Fibroblast of mammary gland (primary cell): Measurements from ENCODE around the gene NDUFB5.

Source experiments
- DNase-seq: peaks from one replicate; pipeline ENCODE4 v3.0.0-alpha.2; 2010; ENCODE audit warnings: low read depth
- H3K4me3 ChIP-seq: 2 replicates; pipeline ENCODE4 v1.5.1; 2011; ENCODE audit warnings: low read depth, mild to moderate bottlenecking, low read length, moderate library complexity; ENCODE audit not compliant: control insufficient read depth
- CTCF ChIP-seq: conservative IDR thresholded peaks from 2 replicates; pipeline ENCODE4 v1.5.1; 2011; ENCODE audit warnings: low read depth, low read length, inconsistent platforms; ENCODE audit not compliant: control insufficient read depth, insufficient read depth

The NDUFB5 gene

GRCh38 chr3:179580992-179581391, 23.6 kb upstream of the NDUFB5 start:
- DNase-seq, result no peak
- no peak for TF ChIP-seq CTCF
- no peak overlapping the region for H3K4me3 ChIP-seq

- no peak for TF ChIP-seq CTCF
- no peak overlapping the region for H3K4me3 ChIP-seq
- peak; percentile 26 for DNase-seq
Observed at GRCh38 chr3:179589143-179589542, 15.5 kb upstream of the NDUFB5 start.

GRCh38 chr3:179590669-179591068, 13.9 kb upstream of the NDUFB5 start:
- TF ChIP-seq CTCF, result no peak
- DNase-seq, result no peak
- H3K4me3 ChIP-seq, result no peak overlapping the region

- H3K4me3 ChIP-seq, result no peak overlapping the region
- DNase-seq, result no peak
- TF ChIP-seq CTCF, result no peak
Observed at GRCh38 chr3:179591313-179591712, 13.3 kb upstream of the NDUFB5 start.

GRCh38 chr3:179599531-179599930, 5.1 kb upstream of the NDUFB5 start:
- DNase-seq, result no peak
- TF ChIP-seq CTCF, result no peak
- H3K4me3 ChIP-seq, result no peak overlapping the region

GRCh38 chr3:179603321-179603720, 1.3 kb upstream of the NDUFB5 start:
- DNase-seq, result no peak
- peak overlapping the region; percentile 68 for H3K4me3 ChIP-seq
- TF ChIP-seq CTCF, result no peak

- TF ChIP-seq CTCF, result no peak
- no peak for DNase-seq
- H3K4me3 ChIP-seq, result peak overlapping the region; percentile 68
Observed at GRCh38 chr3:179603831-179604230, 763 bp upstream of the NDUFB5 start.
